Choroid plexus epithelial cell (primary cell): ENCODE results near the gene TEPSIN.

Experiments used
- DNase-seq: peaks from one replicate; pipeline ENCODE4 v3.0.0-alpha.2; 2010; ENCODE audit warnings: low read depth
- H3K4me3 ChIP-seq: 2 replicates; pipeline ENCODE4 v1.5.1; 2011; ENCODE audit warnings: low read depth, mild to moderate bottlenecking, control low read depth, low read length, moderate library complexity
- CTCF ChIP-seq: conservative IDR thresholded peaks from 2 replicates; pipeline ENCODE4 v1.5.1; 2011; ENCODE audit warnings: low read depth, mild to moderate bottlenecking, control low read depth, inconsistent platforms, low read length, moderate library complexity

The TEPSIN gene

GRCh38 chr17:81193051-81193410 lies 45.8 kb downstream of the TEPSIN start:
- no peak overlapping the region for H3K4me3 ChIP-seq
- TF ChIP-seq CTCF = no peak
- DNase-seq = no peak

- no peak overlapping the region for H3K4me3 ChIP-seq
- DNase-seq = no peak
- TF ChIP-seq CTCF = no peak
These were observed 46.3 kb downstream of the TEPSIN start for GRCh38 chr17:81192386-81193050.

GRCh38 chr17:81191646-81192045 lies 47.2 kb downstream of the TEPSIN start:
- no peak for DNase-seq
- TF ChIP-seq CTCF = no peak
- H3K4me3 ChIP-seq = no peak overlapping the region

GRCh38 chr17:81191116-81191515 lies 47.7 kb downstream of the TEPSIN start:
- no peak for DNase-seq
- no peak for TF ChIP-seq CTCF
- H3K4me3 ChIP-seq = no peak overlapping the region

GRCh38 chr17:81190591-81190990 lies 48.3 kb downstream of the TEPSIN start:
- no peak for DNase-seq
- TF ChIP-seq CTCF = no peak
- no peak overlapping the region for H3K4me3 ChIP-seq

- H3K4me3 ChIP-seq = no peak overlapping the region
- DNase-seq = peak; percentile 21
- peak; percentile 37 for TF ChIP-seq CTCF
These were observed 49.0 kb downstream of the TEPSIN start for GRCh38 chr17:81189670-81190530.
